Testis (tissue), 2 donors: ENCODE data around the gene CRYGN.

Source experiments
- POLR2A ChIP-seq: fragments of 450-650 bp; IDR thresholded peaks from one replicate; pipeline ENCODE4 v1.6.1; 2017; ENCODE audit warnings: antibody characterized with exemption, mild to moderate bottlenecking, moderate library complexity
- TF ChIP-seq, protein P1 (sequence below), 3 experiments: fragments of 450-650 bp in 2 of 3; fragments of 200-600 bp in 1 of 3; sonication (generic) in 1 of 3; IDR thresholded peaks; one replicate each; pipeline ENCODE4 v1.5.1; 2016 to 2019; ENCODE audit warnings: antibody characterized with exemption in 3 of 3, mild to moderate bottlenecking in 2 of 3, moderate library complexity in 1 of 3

DNA sequence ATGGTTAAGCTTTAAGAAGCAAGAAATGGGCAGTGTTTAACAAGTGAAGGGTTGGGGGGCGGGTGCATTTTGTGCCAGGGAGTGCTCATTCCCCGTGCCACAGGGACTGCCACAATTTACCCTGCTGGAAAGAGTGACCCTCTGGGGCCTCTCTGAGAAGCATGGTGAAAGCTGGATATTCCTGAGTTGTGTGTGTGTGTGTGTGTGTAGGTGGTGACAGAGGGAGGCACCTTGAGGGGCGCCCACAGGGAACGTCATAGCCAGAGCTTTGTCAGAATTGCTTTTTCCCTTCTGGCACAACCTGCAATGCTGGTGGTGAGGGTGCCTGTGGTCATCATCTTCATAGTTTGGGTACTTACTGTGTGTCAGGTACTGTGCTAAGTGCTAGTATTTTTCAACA lies 27.6 kb downstream of the CRYGN start:
- TF ChIP-seq, protein P1, sequence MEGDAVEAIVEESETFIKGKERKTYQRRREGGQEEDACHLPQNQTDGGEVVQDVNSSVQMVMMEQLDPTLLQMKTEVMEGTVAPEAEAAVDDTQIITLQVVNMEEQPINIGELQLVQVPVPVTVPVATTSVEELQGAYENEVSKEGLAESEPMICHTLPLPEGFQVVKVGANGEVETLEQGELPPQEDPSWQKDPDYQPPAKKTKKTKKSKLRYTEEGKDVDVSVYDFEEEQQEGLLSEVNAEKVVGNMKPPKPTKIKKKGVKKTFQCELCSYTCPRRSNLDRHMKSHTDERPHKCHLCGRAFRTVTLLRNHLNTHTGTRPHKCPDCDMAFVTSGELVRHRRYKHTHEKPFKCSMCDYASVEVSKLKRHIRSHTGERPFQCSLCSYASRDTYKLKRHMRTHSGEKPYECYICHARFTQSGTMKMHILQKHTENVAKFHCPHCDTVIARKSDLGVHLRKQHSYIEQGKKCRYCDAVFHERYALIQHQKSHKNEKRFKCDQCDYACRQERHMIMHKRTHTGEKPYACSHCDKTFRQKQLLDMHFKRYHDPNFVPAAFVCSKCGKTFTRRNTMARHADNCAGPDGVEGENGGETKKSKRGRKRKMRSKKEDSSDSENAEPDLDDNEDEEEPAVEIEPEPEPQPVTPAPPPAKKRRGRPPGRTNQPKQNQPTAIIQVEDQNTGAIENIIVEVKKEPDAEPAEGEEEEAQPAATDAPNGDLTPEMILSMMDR (IDR thresholded peaks at IDR 0.05), result no peak
- no peak for TF ChIP-seq POLR2A
